IMR-90 (cell line): ENCODE results near the gene HSPH1. TPM values are rescaled to one million over a fixed set of nuclear protein-coding genes. Genes with fewer than 3 reads are reported as not detected.

Source experiments
- ATAC-seq: fragments of 200-7000 bp; cut with Tn5 transposase; 2 replicates; pipeline ENCODE4 v1.9.1; 2020; ENCODE audit warnings: low read depth, mild to moderate bottlenecking, moderate library complexity
- BruUV-seq: library from RNA; stranded (reverse); fragments of 400-500 nt; replicated peaks from 2 replicates; lab custom pipeline; 2021; lab: Mats Ljungman, UMichigan
- CTCF ChIA-PET: fragments of 300-600 bp; formaldehyde crosslinking; extraction: SDS; loops from one replicate; lab custom pipeline; 2021; ENCODE audit warnings: antibody characterized with exemption; lab: Yijun Ruan, JAX
- POLR2A ChIA-PET: fragments of 300-600 bp; sonication (Branson Sonifier 250); formaldehyde crosslinking; loops from one replicate; lab custom pipeline; 2022; ENCODE audit warnings: antibody characterized with exemption; ENCODE audit not compliant: unreplicated experiment; lab: Charles Lee
- DNase-seq: peaks from one replicate; pipeline ENCODE4 v3.0.0; 2013
- H2AFZ ChIP-seq: replicated peaks from 2 replicates; pipeline ENCODE3; 2013; ENCODE audit warnings: low read length, mild to moderate bottlenecking; ENCODE audit not compliant: poor library complexity
- H2AK5ac ChIP-seq: 2 replicates; pipeline ENCODE4 v1.6.1; 2013; ENCODE audit warnings: low read depth, low read length, inconsistent platforms
- H2AK9ac ChIP-seq: replicated peaks from 2 replicates; pipeline ENCODE3; 2013; ENCODE audit warnings: mild to moderate bottlenecking, low read depth, low read length, moderate library complexity; ENCODE audit not compliant: poor library complexity
- H2BK120ac ChIP-seq: 2 replicates; pipeline ENCODE4 v1.6.1; 2013; ENCODE audit warnings: low read depth, low read length, inconsistent platforms
- H2BK15ac ChIP-seq: 3 replicates; pipeline ENCODE4 v1.6.1; 2013; ENCODE audit warnings: low read depth, low read length, inconsistent platforms
- H2BK20ac ChIP-seq: 2 replicates; pipeline ENCODE4 v1.6.1; 2013; ENCODE audit warnings: low read depth, mild to moderate bottlenecking, inconsistent platforms, low read length, moderate library complexity
- H2BK5ac ChIP-seq: 2 replicates; pipeline ENCODE4 v1.6.1; 2013; ENCODE audit warnings: mild to moderate bottlenecking, low read depth, low read length, inconsistent platforms; ENCODE audit not compliant: poor library complexity, severe bottlenecking
- H3K14ac ChIP-seq: replicated peaks from 2 replicates; pipeline ENCODE4 v1.6.1; 2013; ENCODE audit warnings: low read depth, low read length, inconsistent platforms
- H3K18ac ChIP-seq: 2 replicates; pipeline ENCODE4 v1.6.1; 2013; ENCODE audit warnings: low read depth, low read length, control low read depth
- H3K23ac ChIP-seq: 2 replicates; pipeline ENCODE4 v1.6.1; 2013; ENCODE audit warnings: low read depth, low read length, inconsistent platforms
- H3K27ac ChIP-seq: 2 replicates; pipeline ENCODE4 v1.5.1; 2013; ENCODE audit warnings: mild to moderate bottlenecking, control low read depth, low read length; ENCODE audit not compliant: insufficient read depth
- H3K27me3 ChIP-seq: 2 replicates; pipeline ENCODE4 v1.6.1; 2013; ENCODE audit warnings: low read length; ENCODE audit not compliant: control insufficient read depth, insufficient read depth
- H3K36me3 ChIP-seq: 2 replicates; pipeline ENCODE4 v1.6.1; 2013; ENCODE audit warnings: low read length, mixed read lengths; ENCODE audit not compliant: control insufficient read depth, insufficient read depth
- H3K4ac ChIP-seq: 2 replicates; pipeline ENCODE4 v1.6.1; 2013; ENCODE audit warnings: low read depth, low read length, inconsistent platforms
- H3K4me1 ChIP-seq: 2 replicates; pipeline ENCODE4 v1.6.1; 2013; ENCODE audit warnings: low read length, mixed read lengths; ENCODE audit not compliant: control insufficient read depth, insufficient read depth
- H3K4me2 ChIP-seq: 2 replicates; pipeline ENCODE4 v1.6.1; 2013; ENCODE audit warnings: low read depth, mild to moderate bottlenecking, control low read depth, low read length, moderate library complexity
- H3K4me3 ChIP-seq: 2 replicates; pipeline ENCODE4 v1.5.1; 2013; ENCODE audit warnings: low read depth, mild to moderate bottlenecking, control low read depth, low read length, moderate library complexity; ENCODE audit not compliant: insufficient read depth
- H3K56ac ChIP-seq: 2 replicates; pipeline ENCODE4 v1.6.1; 2013; ENCODE audit warnings: low read length, inconsistent platforms; ENCODE audit not compliant: insufficient read depth; ENCODE audit errors: extremely low read depth
- H3K79me1 ChIP-seq, 2 experiments: 2 replicates each; pipeline ENCODE4 v1.6.1; 2013; ENCODE audit warnings: low read length in 2 of 2, inconsistent platforms in 1 of 2, low read depth in 1 of 2
- H3K9ac ChIP-seq: 2 replicates; pipeline ENCODE4 v1.6.1; 2013; ENCODE audit warnings: low read depth, low read length, control low read depth
- H3K9me1 ChIP-seq: 2 replicates; pipeline ENCODE4 v1.6.1; 2013; ENCODE audit warnings: low read length, inconsistent platforms; ENCODE audit not compliant: insufficient read depth
- H3K9me3 ChIP-seq: 2 replicates; pipeline ENCODE4 v1.6.1; 2013; ENCODE audit warnings: low read length; ENCODE audit not compliant: control insufficient read depth, insufficient read depth
- H4K20me1 ChIP-seq: 2 replicates; pipeline ENCODE4 v1.6.1; 2013; ENCODE audit warnings: low read length, inconsistent platforms; ENCODE audit not compliant: insufficient read depth
- H4K5ac ChIP-seq: 2 replicates; pipeline ENCODE4 v1.6.1; 2013; ENCODE audit warnings: mild to moderate bottlenecking, low read depth, low read length, control low read depth
- H4K8ac ChIP-seq, 2 experiments: 2 replicates each; pipeline ENCODE4 v1.6.1; 2013; ENCODE audit warnings: low read depth in 2 of 2, low read length in 2 of 2, control low read depth in 1 of 2, inconsistent platforms in 1 of 2
- H4K91ac ChIP-seq: 2 replicates; pipeline ENCODE4 v1.6.1; 2013; ENCODE audit warnings: low read depth, low read length, inconsistent platforms; ENCODE audit not compliant: insufficient read depth
- BHLHE40 ChIP-seq: fragments of 150-350 bp; IDR thresholded peaks from 2 replicates; pipeline ENCODE4 v1.6.1; 2016; ENCODE audit warnings: mild to moderate bottlenecking, low read depth, low read length
- CHD1 ChIP-seq: IDR thresholded peaks from 2 replicates; pipeline ENCODE4 v1.6.1; 2012; ENCODE audit warnings: low read depth, low read length, improper control_type of control experiment
- WGBS, 2 experiments: methylation state at CpG; one replicate each; pipeline versions ENCODE4 v1.1.5 to v1.1.7; 2013; ENCODE audit warnings: missing lambda C conversion rate in 2 of 2; ENCODE audit not compliant: insufficient read length in 1 of 2; ENCODE audit errors: extremely low coverage in 2 of 2; 5-methylcytosine and 5-hydroxymethylcytosine counted together
- dilution Hi-C: fragments of 300-500 bp; cut with HindIII; formaldehyde crosslinking; loops from one replicate; pipeline ENCODE4 v1.14.3; 2018; ENCODE audit warnings: low sequenced_read_pairs; ENCODE audit not compliant: unreplicated experiment
- in situ Hi-C: fragments of 300-500 bp; cut with MboI; formaldehyde crosslinking; loops from 3 replicates; pipeline ENCODE4 v1.14.3; 2019; ENCODE audit warnings: low sequenced_read_pairs, inconsistent platforms, mixed read lengths
- intact Hi-C: fragments of 100-400 bp; cut with micrococcal nuclease; formaldehyde crosslinking; loops from 2 replicates; pipeline ENCODE4 v1.10.0; 2022
- polyA plus RNA-seq, 3 experiments: library from polyadenylated mRNA; depleted of rRNA; stranded (reverse); fragments of >200 nt; gene quantifications; 2 replicates each; pipeline ENCODE4 v1.2.3, GENCODE V29; 2012; ENCODE audit warnings: low replicate concordance in 1 of 3
- total RNA-seq: library from RNA; depleted of rRNA; stranded (reverse); fragments of >200 nt; gene quantifications from 2 replicates; pipeline ENCODE4 v1.2.3, GENCODE V29; 2012

Gene HSPH1
- total and polyA plus RNA-seq, 2 of the 4 experiments (the other 2 are of a cell fraction), result 36.8 to 40.3 TPM

GRCh38 chr13:31175847-31176532 lies 14.3 kb upstream of the HSPH1 start:
- DNase-seq (no peak), ATAC-seq (no peak)
- dilution Hi-C loops (no loop called here), in situ Hi-C loops (loop anchor here (10.0 kb wide), 1 partner anchor 249 kb away; no protein-coding TSS in a partner anchor), intact Hi-C loops (no loop called here)
- Histone ChIP-seq H3K4me1 (peaks cover 2% of the 10 kb centered on the region), H3K9ac (no peak overlapping the region), H3K9me1 (no peaks in the 10 kb centered on the region; the same call in 1 of the 2 replicates), H3K27ac (no peak overlapping the region), H2BK20ac (no peak overlapping the region), H3K23ac (no peak overlapping the region), H3K18ac (no peak overlapping the region), H2BK5ac (no peak overlapping the region), H3K4me2 (no peak overlapping the region), H2BK120ac (no peak overlapping the region), H3K9me3 (no peaks in the 10 kb centered on the region), H2AK5ac (no peak overlapping the region; the same call in 1 of the 2 replicates), H3K4me3 (no peak overlapping the region), H3K36me3 (no peaks in the 10 kb centered on the region), H2BK15ac (no peak overlapping the region), H3K14ac (no peak overlapping the region), H4K5ac (no peak overlapping the region), H3K56ac (no peak overlapping the region), H3K79me1 (no peaks in the 10 kb centered on the region), H4K91ac (no peak overlapping the region), H4K8ac (no peak overlapping the region), H4K20me1 (no peaks in the 10 kb centered on the region), H3K27me3 (peaks cover 2% of the 10 kb centered on the region), H2AK9ac (no peak overlapping the region), H3K4ac (no peak overlapping the region; the same call in 1 of the 2 replicates), H2AFZ (no peak overlapping the region)
- 92% methylated on average over 2 of the region's 3 CpGs; no CpG with 5 or more reads in 1 of the 2 experiments for WGBS, 2 experiments
- CTCF ChIA-PET, result no interaction called here
- POLR2A ChIA-PET, result no interaction called here
- no TSS peak for BruUV-seq
- TF ChIP-seq BHLHE40, result no peak
- no peak for TF ChIP-seq CHD1
